HepG2 (cell line): ENCODE data around the gene TTC38. TPM values are rescaled to one million over a fixed set of nuclear protein-coding genes. Genes with fewer than 3 reads are reported as not detected.
A peak's percentile ranks its signal among the peaks of the same experiment; 100 is the strongest.

Experiments used
- ATAC-seq: fragments of 200-7000 bp; cut with Tn5 transposase; 3 replicates; pipeline ENCODE4 v1.9.1; 2020; ENCODE audit warnings: mild to moderate bottlenecking, moderate library complexity
- BruUV-seq: library from RNA; stranded (reverse); fragments of 400-500 nt; replicated peaks from 2 replicates; lab custom pipeline; 2021; lab: Mats Ljungman, UMichigan
- CTCF ChIA-PET: fragments of 300-600 bp; formaldehyde crosslinking; extraction: SDS; loops from one replicate; lab custom pipeline; 2021; ENCODE audit warnings: low total read pairs, inconsistent platforms, low intra/inter-chr PET ratio; lab: Yijun Ruan, JAX
- POLR2A ChIA-PET: fragments of 350-600 bp; sonication (Branson Sonifier 250); formaldehyde crosslinking; loops from one replicate; lab custom pipeline; 2020; ENCODE audit warnings: antibody characterized with exemption, inconsistent platforms; lab: Yijun Ruan, JAX
- DNase-seq: peaks from one replicate; pipeline ENCODE4 v3.0.0-alpha.2; 2015; ENCODE audit warnings: low spot score
- FAIRE-seq: peaks from 3 replicates; lab custom pipeline; 2011; peaks lifted over from hg19 to GRCh38; lab: Jason Lieb, UNC
- H2AFZ ChIP-seq: one replicate; pipeline ENCODE4 v1.6.1; 2011; ENCODE audit warnings: low read length, inconsistent platforms
- H3K27ac ChIP-seq: fragments of 300-600 bp; 3 replicates; pipeline ENCODE4 v1.8.0; 2011; ENCODE audit warnings: mixed run types, mild to moderate bottlenecking, mixed read lengths, low read length, inconsistent platforms; ENCODE audit not compliant: insufficient read depth; ENCODE audit errors: extremely low read length
- H3K27me3 ChIP-seq, 2 experiments: fragments of 200-600 bp in 1 of 2; 2 replicates in 1 of 2; 3 replicates in 1 of 2; pipeline versions ENCODE4 v1.6.0 to v1.8.0; 2011; ENCODE audit warnings: low read length in 2 of 2, mild to moderate bottlenecking in 2 of 2, moderate library complexity in 2 of 2, inconsistent platforms in 1 of 2; ENCODE audit not compliant: insufficient read depth in 2 of 2, control insufficient read depth in 1 of 2
- H3K36me3 ChIP-seq, 2 experiments: fragments of 200-600 bp in 1 of 2; replicated peaks in 1 of 2; 2 replicates in 1 of 2; 3 replicates in 1 of 2; pipeline versions ENCODE4 v1.5.1 to v1.8.0; 2011; ENCODE audit warnings: low read length in 2 of 2, inconsistent platforms in 1 of 2; ENCODE audit not compliant: insufficient read depth in 2 of 2, control insufficient read depth in 1 of 2
- H3K4me1 ChIP-seq: 2 replicates; pipeline ENCODE4 v1.5.1; 2012; ENCODE audit warnings: low read length, inconsistent platforms; ENCODE audit not compliant: insufficient read depth
- H3K4me2 ChIP-seq: 2 replicates; pipeline ENCODE4 v1.6.0; 2011; ENCODE audit warnings: low read depth, low read length, inconsistent platforms
- H3K4me3 ChIP-seq, 3 experiments: fragments of 200-600 bp in 1 of 3; sonication (generic), shearing (Covaris generic) in 1 of 3; replicated peaks in 1 of 3; 2 replicates each; pipeline ENCODE4 v1.5.1; 2011 to 2016; ENCODE audit warnings: low read length in 3 of 3, inconsistent platforms in 2 of 3, low read depth in 2 of 3, mild to moderate bottlenecking in 2 of 3, control low read depth in 1 of 3, mixed read lengths in 1 of 3; ENCODE audit not compliant: insufficient read depth in 1 of 3
- H3K79me2 ChIP-seq: one replicate; pipeline ENCODE4 v1.6.1; 2011; ENCODE audit warnings: low read length, inconsistent platforms; ENCODE audit not compliant: insufficient read depth
- H3K9ac ChIP-seq: 2 replicates; pipeline ENCODE4 v1.6.0; 2011; ENCODE audit warnings: mild to moderate bottlenecking, low read depth, low read length, inconsistent platforms; ENCODE audit not compliant: insufficient read depth
- H3K9me3 ChIP-seq: 2 replicates; pipeline ENCODE4 v1.5.1; 2012; ENCODE audit warnings: mild to moderate bottlenecking, low read length
- H4K20me1 ChIP-seq: 2 replicates; pipeline ENCODE4 v1.6.0; 2011; ENCODE audit warnings: inconsistent platforms, mild to moderate bottlenecking, low read length, moderate library complexity; ENCODE audit not compliant: insufficient read depth
- AGO2 ChIP-seq: fragments of 200-400 bp; formaldehyde crosslinking; optimal IDR thresholded peaks from 2 replicates; pipeline ENCODE3; 2017; ENCODE audit warnings: mild to moderate bottlenecking, low read depth, low read length, moderate library complexity
- POLR2A ChIP-seq, 2 experiments: IDR thresholded peaks; 2 replicates each; pipeline ENCODE4 v1.6.1; 2011; ENCODE audit warnings: low read depth in 2 of 2, low read length in 2 of 2, mild to moderate bottlenecking in 1 of 2, moderate library complexity in 1 of 2; ENCODE audit not compliant: insufficient read depth in 1 of 2
- POLR2G ChIP-seq: fragments of 200-400 bp; formaldehyde crosslinking; IDR thresholded peaks from 2 replicates; pipeline ENCODE4 v1.6.1; 2018; ENCODE audit warnings: mild to moderate bottlenecking, low read depth, low read length, moderate library complexity
- PPARG ChIP-seq: conservative IDR thresholded peaks from 2 replicates; pipeline ENCODE4 v1.6.1; 2016; ENCODE audit warnings: missing biosample characterization, missing genetic modification reagents
- SMAD9 ChIP-seq: sonication (generic); formaldehyde crosslinking; IDR thresholded peaks from 2 replicates; pipeline ENCODE4 v1.5.1; 2020; ENCODE audit warnings: mild to moderate bottlenecking, missing genetic modification reagents
- WGBS: methylation state at CpG from one replicate; pipeline ENCODE4 v1.1.6; 2017; ENCODE audit warnings: low lambda C conversion rate; 5-methylcytosine and 5-hydroxymethylcytosine counted together
- in situ Hi-C: cut with HindIII; loops from 2 replicates; pipeline ENCODE4 v1.10.0; 2017; ENCODE audit warnings: low pct_unique_long_range_greater_than_20kb; ENCODE audit not compliant: extremely low pct_ligation_motif_present
- intact Hi-C: fragments of 100-400 bp; cut with micrococcal nuclease; formaldehyde crosslinking; loops from one replicate; pipeline ENCODE4 v1.10.0; 2022; ENCODE audit not compliant: unreplicated experiment
- polyA plus RNA-seq, 8 experiments: library from polyadenylated mRNA; depleted of rRNA in 3 of 8; stranded (reverse) in 7 of 8; unstranded in 1 of 8; fragments of >200 nt; fragmentation: Illumina TruSeq in 4 of 8; extraction: Trizol in 4 of 8; gene quantifications; 2 replicates each; pipeline versions ENCODE4 v1.2.1 to v1.2.3, GENCODE V29; 2011 to 2016; ENCODE audit warnings: low read depth in 4 of 8, missing spikeins in 1 of 8, mixed read lengths in 1 of 8; ENCODE audit not compliant: insufficient read depth in 1 of 8
- total RNA-seq, 5 experiments: library from RNA; depleted of rRNA; stranded (reverse); fragments of >200 nt; fragmentation: Illumina TruSeq; extraction: Trizol; gene quantifications; 2 replicates each; pipeline ENCODE4 v1.2.3, GENCODE V29; 2016; ENCODE audit warnings: low read depth in 1 of 5
- TF ChIP-seq, protein P1 (sequence below): sonication (generic); formaldehyde crosslinking; IDR thresholded peaks from 2 replicates; pipeline ENCODE4 v1.4.0; 2020; ENCODE audit warnings: missing genetic modification reagents
- TF ChIP-seq, protein P2 (sequence below): sonication (generic); formaldehyde crosslinking; IDR thresholded peaks from 2 replicates; pipeline ENCODE4 v1.5.1; 2020; ENCODE audit warnings: mild to moderate bottlenecking, missing genetic modification reagents, moderate library complexity
- TF ChIP-seq, protein P3 (sequence below): sonication (generic); formaldehyde crosslinking; IDR thresholded peaks from 2 replicates; pipeline ENCODE4 v1.8.0; 2022; ENCODE audit warnings: missing genetic modification reagents, mild to moderate bottlenecking, inconsistent platforms, borderline replicate concordance

Gene TTC38
- total and polyA plus RNA-seq, 2 of the 13 experiments (the other 11 are each of a cell fraction or from before 2014, with no cell fraction given): 101 to 105 TPM

DNA sequence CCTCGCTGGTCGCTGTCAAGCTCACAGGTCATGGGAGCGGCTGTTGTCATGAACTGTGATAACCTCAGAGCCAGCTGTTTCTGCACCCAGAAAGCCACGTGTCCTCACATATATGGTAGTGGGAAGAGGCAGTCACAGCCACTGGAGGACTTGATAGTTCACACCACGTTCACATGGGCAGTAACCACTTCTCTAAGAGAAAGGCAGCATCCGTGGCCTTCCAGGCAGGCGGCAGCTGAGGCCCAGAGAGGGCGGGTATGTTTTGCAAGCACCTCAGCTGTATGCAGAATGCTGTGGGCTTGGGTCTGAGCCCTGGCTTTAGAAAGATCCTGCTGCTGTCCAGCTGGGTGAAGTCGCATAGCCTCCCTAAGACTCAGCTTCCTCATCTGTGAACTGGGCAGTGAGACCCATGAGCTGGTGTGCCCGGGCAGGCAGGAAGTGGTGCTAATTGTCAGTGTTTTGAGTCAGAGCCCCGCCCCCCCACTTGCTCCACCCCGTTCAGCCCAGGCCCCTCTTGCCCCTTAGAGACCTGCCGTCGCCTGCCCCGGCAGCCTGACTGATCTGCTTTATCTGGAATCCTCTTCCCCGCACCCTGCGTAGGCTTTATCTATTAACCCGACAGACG lies 13.3 kb downstream of the TTC38 start:
- CTCF ChIA-PET: no interaction called here

DNA sequence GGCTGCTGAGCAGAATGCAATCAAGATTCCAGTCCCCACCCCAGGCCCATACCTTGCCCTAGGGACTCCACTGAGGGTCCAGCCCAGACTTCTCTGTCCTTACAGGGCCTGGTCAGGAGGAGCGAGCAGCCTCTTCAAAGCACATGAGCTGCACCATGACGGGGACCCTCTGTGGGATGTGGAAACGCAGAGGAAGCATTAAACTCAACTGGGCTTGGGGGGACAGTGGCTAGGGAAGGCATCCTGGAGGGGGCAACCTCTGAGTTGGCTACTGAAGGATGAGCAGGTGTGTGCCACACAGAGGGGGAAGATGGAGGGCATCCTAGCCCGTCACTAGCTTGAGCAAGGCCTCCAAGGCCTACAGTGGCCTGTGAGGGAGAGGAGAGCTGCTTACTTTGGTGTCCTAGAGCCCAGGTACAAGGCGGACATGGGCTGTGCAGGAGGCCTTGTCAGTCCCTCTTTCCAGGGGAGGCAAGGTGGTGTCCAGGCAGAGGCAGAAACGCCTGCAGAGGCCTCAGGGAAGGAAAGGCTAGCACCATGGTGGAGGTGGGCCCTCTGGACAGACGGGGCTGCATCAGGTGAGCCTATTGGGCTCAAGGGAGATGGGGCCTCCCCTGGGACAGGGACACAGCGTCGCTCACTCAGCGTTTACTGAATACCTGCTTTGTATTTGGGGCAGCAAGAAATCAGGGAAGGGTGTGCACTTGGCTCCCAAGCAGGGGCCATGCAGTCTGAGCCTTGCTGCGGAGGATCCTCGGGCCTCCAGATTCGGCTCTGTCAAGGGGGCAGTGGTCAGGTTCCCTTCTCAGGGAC lies 14.3 kb downstream of the TTC38 start:
- no peak overlapping the region for H3K9ac ChIP-seq
- no peak for FAIRE-seq
- no peaks in the 10 kb centered on the region for H3K9me3 ChIP-seq
- TF ChIP-seq POLR2G: 0 out of 2 replicates have a peak, but pooled peaks have one; percentile 16
- TF ChIP-seq, protein P1, sequence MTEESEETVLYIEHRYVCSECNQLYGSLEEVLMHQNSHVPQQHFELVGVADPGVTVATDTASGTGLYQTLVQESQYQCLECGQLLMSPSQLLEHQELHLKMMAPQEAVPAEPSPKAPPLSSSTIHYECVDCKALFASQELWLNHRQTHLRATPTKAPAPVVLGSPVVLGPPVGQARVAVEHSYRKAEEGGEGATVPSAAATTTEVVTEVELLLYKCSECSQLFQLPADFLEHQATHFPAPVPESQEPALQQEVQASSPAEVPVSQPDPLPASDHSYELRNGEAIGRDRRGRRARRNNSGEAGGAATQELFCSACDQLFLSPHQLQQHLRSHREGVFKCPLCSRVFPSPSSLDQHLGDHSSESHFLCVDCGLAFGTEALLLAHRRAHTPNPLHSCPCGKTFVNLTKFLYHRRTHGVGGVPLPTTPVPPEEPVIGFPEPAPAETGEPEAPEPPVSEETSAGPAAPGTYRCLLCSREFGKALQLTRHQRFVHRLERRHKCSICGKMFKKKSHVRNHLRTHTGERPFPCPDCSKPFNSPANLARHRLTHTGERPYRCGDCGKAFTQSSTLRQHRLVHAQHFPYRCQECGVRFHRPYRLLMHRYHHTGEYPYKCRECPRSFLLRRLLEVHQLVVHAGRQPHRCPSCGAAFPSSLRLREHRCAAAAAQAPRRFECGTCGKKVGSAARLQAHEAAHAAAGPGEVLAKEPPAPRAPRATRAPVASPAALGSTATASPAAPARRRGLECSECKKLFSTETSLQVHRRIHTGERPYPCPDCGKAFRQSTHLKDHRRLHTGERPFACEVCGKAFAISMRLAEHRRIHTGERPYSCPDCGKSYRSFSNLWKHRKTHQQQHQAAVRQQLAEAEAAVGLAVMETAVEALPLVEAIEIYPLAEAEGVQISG (CRISPR knock-in tag): no peak
- no peak for TF ChIP-seq PPARG (CRISPR knock-in tag)
- TF ChIP-seq, protein P2, sequence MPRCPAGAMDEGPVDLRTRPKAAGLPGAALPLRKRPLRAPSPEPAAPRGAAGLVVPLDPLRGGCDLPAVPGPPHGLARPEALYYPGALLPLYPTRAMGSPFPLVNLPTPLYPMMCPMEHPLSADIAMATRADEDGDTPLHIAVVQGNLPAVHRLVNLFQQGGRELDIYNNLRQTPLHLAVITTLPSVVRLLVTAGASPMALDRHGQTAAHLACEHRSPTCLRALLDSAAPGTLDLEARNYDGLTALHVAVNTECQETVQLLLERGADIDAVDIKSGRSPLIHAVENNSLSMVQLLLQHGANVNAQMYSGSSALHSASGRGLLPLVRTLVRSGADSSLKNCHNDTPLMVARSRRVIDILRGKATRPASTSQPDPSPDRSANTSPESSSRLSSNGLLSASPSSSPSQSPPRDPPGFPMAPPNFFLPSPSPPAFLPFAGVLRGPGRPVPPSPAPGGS: no peak
- TF ChIP-seq SMAD9 (CRISPR knock-in tag): no peak
- H3K4me2 ChIP-seq: no peak overlapping the region
- H3K27ac ChIP-seq: no peak overlapping the region
- in situ Hi-C loops (no loop called here), intact Hi-C loops (no loop called here)
- no peaks in the 10 kb centered on the region for H3K79me2 ChIP-seq
- H3K4me3 ChIP-seq: no peak overlapping the region
- ChIA-PET POLR2A (interaction anchor here (1.2 kb wide), 1 partner anchor 14 kb away, joined by 4 read pairs; the partner anchor contains the start of gene TTC38), CTCF (no interaction called here)
- WGBS: 100% methylated on average over 4 of the region's 13 CpGs
- ATAC-seq: no peak; the same call in 1 of the 3 replicates
- no TSS peak for BruUV-seq
- H3K36me3 ChIP-seq: peaks cover 63 to 92% of the 10 kb centered on the region in 2 experiments
- DNase-seq: no peak
- H4K20me1 ChIP-seq: 0 out of 2 replicates have a peak, but pooled peaks cover 3% of the 10 kb centered on the region
- H3K27me3 ChIP-seq: no peaks in the 10 kb centered on the region
- no peak overlapping the region for H2AFZ ChIP-seq
- no peaks in the 10 kb centered on the region for H3K4me1 ChIP-seq

More for the DNA sequence above, 13.3 kb downstream of the TTC38 start:
- H3K27me3 ChIP-seq: no peaks in the 10 kb centered on the region
- no peak overlapping the region for H2AFZ ChIP-seq
- peaks cover 61 to 90% of the 10 kb centered on the region in 2 experiments for H3K36me3 ChIP-seq
- H3K79me2 ChIP-seq: no peaks in the 10 kb centered on the region
- no TSS peak for BruUV-seq
- no peaks in the 10 kb centered on the region for H3K9me3 ChIP-seq
- H3K4me3 ChIP-seq: no peak overlapping the region
- 0 out of 2 replicates have a peak, but pooled peaks cover 3% of the 10 kb centered on the region for H4K20me1 ChIP-seq
- intact Hi-C loops: no loop called here
- no peak overlapping the region for H3K4me2 ChIP-seq
- POLR2A ChIA-PET: interaction anchor here (0.5 to 6.2 kb wide), 4 partner anchors 9 to 179 kb away, joined by 3 to 41 read pairs (median 3); partner anchors contain the start of gene TTC38
- DNase-seq (no peak), FAIRE-seq (no peak), ATAC-seq (no peak)
- peak; percentile 7 for TF ChIP-seq AGO2
- TF ChIP-seq, protein P3, sequence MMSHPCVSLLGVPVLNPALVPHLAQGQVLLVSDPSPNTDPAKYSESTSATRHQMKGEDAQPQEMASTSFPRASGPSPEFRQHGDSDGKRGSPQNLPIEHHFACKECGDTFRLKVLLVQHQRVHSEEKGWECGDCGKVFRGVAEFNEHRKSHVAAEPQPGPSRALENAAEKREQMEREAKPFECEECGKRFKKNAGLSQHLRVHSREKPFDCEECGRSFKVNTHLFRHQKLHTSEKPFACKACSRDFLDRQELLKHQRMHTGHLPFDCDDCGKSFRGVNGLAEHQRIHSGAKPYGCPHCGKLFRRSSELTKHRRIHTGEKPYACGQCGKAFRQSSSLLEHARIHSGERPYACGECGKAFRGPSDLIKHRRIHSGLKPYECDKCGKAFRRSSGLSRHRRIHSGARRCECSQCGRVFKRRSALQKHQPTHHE (CRISPR knock-in tag): no peak
- peak in 1 of 2 experiments; percentile 27; a peak in 1 of 4 replicates for TF ChIP-seq POLR2A (IDR thresholded peaks at IDR 0.05; ENCODE audit: insufficient read depth in 1 of 2, low read depth in 2 of 2, low read length in 2 of 2)
- H3K9ac ChIP-seq: no peak overlapping the region
- no peaks in the 10 kb centered on the region for H3K4me1 ChIP-seq
- 99% methylated on average over 15 of the region's 19 CpGs for WGBS
- in situ Hi-C loops: no loop called here
- no peak overlapping the region for H3K27ac ChIP-seq
